Adrenal gland (tissue), 12 donors: ENCODE data around the gene PTPRE. TPM values are rescaled to one million over a fixed set of nuclear protein-coding genes. Genes with fewer than 3 reads are reported as not detected.

Experiments
- DNase-seq, 7 donors: peaks; one replicate each; pipeline ENCODE4 v3.0.0-alpha.2; 2019 to 2020
- H3K27ac ChIP-seq, 5 donors: fragments of 200-600 bp; sonication (generic) in 4 of 5; 1 replicate in 3 of 5; 2 replicates in 2 of 5; pipeline versions ENCODE4 v1.5.1 to v1.8.0; 2016 to 2020; ENCODE audit warnings: mild to moderate bottlenecking in 1 of 5
- H3K27me3 ChIP-seq: fragments of 200-600 bp; 2 replicates; pipeline ENCODE4 v1.8.0; 2021
- H3K36me3 ChIP-seq, 2 donors: fragments of 200-600 bp; replicated peaks in 1 of 2; 1 replicate in 1 of 2; 2 replicates in 1 of 2; pipeline versions ENCODE4 v1.5.1 to v1.8.0; 2018 to 2022
- H3K4me1 ChIP-seq, 2 donors: fragments of 200-600 bp; replicated peaks in 1 of 2; 1 replicate in 1 of 2; 2 replicates in 1 of 2; pipeline versions ENCODE4 v1.5.1 to v1.8.0; 2018 to 2021
- H3K4me3 ChIP-seq, 4 donors: fragments of 200-600 bp; sonication (generic) in 3 of 4; one replicate each; pipeline ENCODE4 v1.5.1; 2016 to 2018
- H3K9me3 ChIP-seq, 3 donors: fragments of 200-600 bp; sonication (generic) in 1 of 3; replicated peaks in 1 of 3; 1 replicate in 2 of 3; 2 replicates in 1 of 3; pipeline versions ENCODE4 v1.5.1 to v1.8.0; 2016 to 2021
- CTCF ChIP-seq, 6 experiments: fragments of 450-650 bp in 4 of 6; fragments of 200-600 bp in 2 of 6; sonication (generic) in 1 of 6; IDR thresholded peaks; 1 replicate in 5 of 6; 2 replicates in 1 of 6; pipeline versions ENCODE4 v1.5.1 to v1.8.0; 2016 to 2021; ENCODE audit warnings: antibody characterized with exemption in 6 of 6, mild to moderate bottlenecking in 2 of 6, moderate library complexity in 1 of 6
- POLR2A ChIP-seq, 2 donors: fragments of 450-650 bp; IDR thresholded peaks; one replicate each; pipeline ENCODE4 v1.6.1; 2017; ENCODE audit warnings: antibody characterized with exemption in 2 of 2, mild to moderate bottlenecking in 2 of 2, moderate library complexity in 1 of 2
- WGBS, 4 donors: extraction: QIAGEN DNeasy Blood & Tissue Kit in 2 of 4; methylation state at CpG; one replicate each; pipeline versions ENCODE4 v1.1.5 to v1.1.7; 2013 to 2017; 5-methylcytosine and 5-hydroxymethylcytosine counted together
- intact Hi-C, 2 donors: fragments of 100-400 bp; cut with DNase I; formaldehyde crosslinking; loops; one replicate each; pipeline versions ENCODE4 v1.14.1 to v1.15.0; 2022 to 2023
- polyA plus RNA-seq, 3 donors: library from polyadenylated mRNA; stranded (reverse); fragments of 200-250 nt in 2 of 3; fragments of 350-450 nt in 1 of 3; fragmentation: Illumina TruSeq in 1 of 3; extraction: RNeasy Lipid Tissue Mini Kit (QIAGEN cat#74804) in 1 of 3; gene quantifications; one replicate each; pipeline ENCODE4 v1.2.3, GENCODE V29; 2013 to 2014
- total RNA-seq, 9 donors: library from RNA; depleted of rRNA in 4 of 9; stranded (reverse); fragments of >200 nt in 4 of 9; fragments of 120-200 nt in 1 of 9; fragmentation: NEBNext Ultra II Directional in 1 of 9; extraction: Animal tissue kit (Norgen Biotek cat#: 25700) in 1 of 9; gene quantifications; one replicate each; pipeline versions ENCODE4 v1.1.0 to v1.2.4, GENCODE V29; 2013 to 2023
- donor health status: healthy with polysubstance abuse.
- donor health status: Bipolar disorder and iron deficiency.
- donor health status: DM: yes; HTN: yes; CAD: no.
- donor health status: DM: no; HTN: no; CAD: no.
- donor health status: DM: no; HTN: no; CAD: no.
- donor health status: DM: yes; HTN: yes; CAD: no.

The PTPRE gene
- total and polyA plus RNA-seq, 12 donors, result 7.6 to 52.8 (median 41.0) TPM

GRCh38 chr10:127966875-127967274 is 60.0 kb downstream of the PTPRE start:
- Histone ChIP-seq H3K27ac (peak overlapping the region in 3 of 5 donors; percentile 6 to 56 (median 27)), H3K4me1 (peaks cover 9 to 26% of the 10 kb centered on the region in 2 donors), H3K27me3 (no peaks in the 10 kb centered on the region), H3K9me3 (no peaks in the 10 kb centered on the region), H3K4me3 (no peak overlapping the region), H3K36me3 (no peaks in the 10 kb centered on the region)
- peak in 6 of 7 donors; percentile 31 to 62 (median 54) for DNase-seq
- no peak for TF ChIP-seq POLR2A (IDR thresholded peaks at IDR 0.05)
- no peak for TF ChIP-seq CTCF (IDR thresholded peaks at IDR 0.05)
- intact Hi-C loops, result no loop called here
- WGBS, 4 donors, result 47 to 54% (median 52%) methylated on average over 5 of the region's 5 CpGs

DNA sequence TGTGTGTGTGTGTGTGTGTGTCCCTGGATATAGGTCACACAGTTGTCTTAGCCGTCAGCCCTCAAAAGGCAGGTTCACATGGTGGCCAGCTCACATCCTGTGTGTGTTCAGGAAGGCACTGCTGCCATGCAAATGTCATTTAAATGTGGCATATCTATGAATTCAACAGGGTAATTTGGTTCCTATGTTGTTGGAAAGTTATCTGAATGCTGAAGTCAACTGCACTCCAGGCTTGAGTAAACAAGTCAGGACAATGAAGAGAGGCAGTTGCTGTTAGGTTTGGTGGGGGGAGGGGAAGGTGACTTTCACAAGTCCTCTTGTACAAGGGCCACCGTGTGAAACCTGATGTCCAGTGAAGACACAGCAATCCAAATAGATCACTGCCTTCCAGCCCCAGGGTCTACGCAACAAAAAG is 61.1 kb downstream of the PTPRE start:
- peak overlapping the region in 1 of 5 donors; percentile 39 for H3K27ac ChIP-seq
- WGBS, 4 donors, result 72 to 91% (median 78%) methylated on average over 2 to 3 of the region's 3 CpGs
- no peaks in the 10 kb centered on the region for H3K9me3 ChIP-seq
- intact Hi-C loops, result no loop called here
- TF ChIP-seq POLR2A (IDR thresholded peaks at IDR 0.05) (no peak), CTCF (IDR thresholded peaks at IDR 0.05) (no peak)
- DNase-seq, result peak in 1 of 7 donors; percentile 34
- H3K36me3 ChIP-seq, result no peaks in the 10 kb centered on the region
- peaks cover 9 to 26% of the 10 kb centered on the region in 2 donors for H3K4me1 ChIP-seq
- H3K4me3 ChIP-seq, result no peak overlapping the region
- H3K27me3 ChIP-seq, result no peaks in the 10 kb centered on the region

GRCh38 chr10:127968659-127969058 is 61.8 kb downstream of the PTPRE start:
- H3K9me3 ChIP-seq, result no peaks in the 10 kb centered on the region
- intact Hi-C loops, result no loop called here
- H3K27ac ChIP-seq, result peak overlapping the region in 1 of 5 donors; percentile 69
- H3K36me3 ChIP-seq, result no peaks in the 10 kb centered on the region
- 42 to 64% (median 59%) methylated on average over 1 of the region's 1 CpG for WGBS, 4 donors
- H3K27me3 ChIP-seq, result no peaks in the 10 kb centered on the region
- peaks cover 9 to 31% of the 10 kb centered on the region in 2 donors for H3K4me1 ChIP-seq
- no peak overlapping the region for H3K4me3 ChIP-seq
- no peak for DNase-seq
- no peak for TF ChIP-seq CTCF (IDR thresholded peaks at IDR 0.05)
- no peak for TF ChIP-seq POLR2A (IDR thresholded peaks at IDR 0.05)

GRCh38 chr10:127971101-127971946 is 64.4 kb downstream of the PTPRE start:
- Histone ChIP-seq H3K9me3 (no peaks in the 10 kb centered on the region), H3K36me3 (no peaks in the 10 kb centered on the region), H3K27me3 (no peaks in the 10 kb centered on the region), H3K4me3 (no peak overlapping the region), H3K4me1 (peaks cover 8 to 34% of the 10 kb centered on the region in 2 donors), H3K27ac (no peak overlapping the region)
- intact Hi-C loops, result loop anchor here in 1 of 2 donors (10.0 kb wide), 1 partner anchor 57 kb away; no protein-coding TSS in a partner anchor
- TF ChIP-seq CTCF (IDR thresholded peaks at IDR 0.05) (no peak), POLR2A (IDR thresholded peaks at IDR 0.05) (no peak)
- peak in 1 of 7 donors; percentile 39 for DNase-seq
- 89 to 93% (median 92%) methylated on average over 18 to 24 of the region's 24 CpGs for WGBS, 4 donors
